Forelimb muscle (tissue), 1 donor: ENCODE results near the gene ABCB6. TPM values are rescaled to one million over a fixed set of nuclear protein-coding genes. Genes with fewer than 3 reads are reported as not detected.

Experiments
- DNase-seq: peaks from one replicate; pipeline ENCODE4 v3.0.0-alpha.2; 2013; ENCODE audit warnings: low read depth
- polyA plus RNA-seq: library from polyadenylated mRNA; unstranded; fragments of 120-200 nt; gene quantifications from one replicate; pipeline ENCODE4 v1.2.1, GENCODE V29; 2013; ENCODE audit not compliant: insufficient read length

ABCB6 gene
- polyA plus RNA-seq, 1 donor = 31.9 TPM

DNA sequence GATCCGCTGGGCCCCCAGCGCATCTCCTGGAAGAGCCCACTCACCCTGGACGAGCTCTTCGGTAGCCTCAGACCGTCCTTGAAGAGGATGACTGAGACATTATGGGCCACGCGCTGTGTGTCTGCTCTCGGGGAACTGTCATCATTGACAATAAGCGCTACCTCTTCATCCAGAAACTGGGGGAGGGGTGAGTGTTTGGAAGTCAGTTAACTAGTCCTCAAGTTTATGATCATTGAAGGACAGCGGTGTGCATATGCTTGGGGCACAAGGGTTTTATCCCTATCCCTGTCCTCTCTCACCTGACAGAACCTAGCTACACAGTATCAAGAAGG is 27.1 kb upstream of the ABCB6 start:
- DNase-seq = no peak

DNA sequence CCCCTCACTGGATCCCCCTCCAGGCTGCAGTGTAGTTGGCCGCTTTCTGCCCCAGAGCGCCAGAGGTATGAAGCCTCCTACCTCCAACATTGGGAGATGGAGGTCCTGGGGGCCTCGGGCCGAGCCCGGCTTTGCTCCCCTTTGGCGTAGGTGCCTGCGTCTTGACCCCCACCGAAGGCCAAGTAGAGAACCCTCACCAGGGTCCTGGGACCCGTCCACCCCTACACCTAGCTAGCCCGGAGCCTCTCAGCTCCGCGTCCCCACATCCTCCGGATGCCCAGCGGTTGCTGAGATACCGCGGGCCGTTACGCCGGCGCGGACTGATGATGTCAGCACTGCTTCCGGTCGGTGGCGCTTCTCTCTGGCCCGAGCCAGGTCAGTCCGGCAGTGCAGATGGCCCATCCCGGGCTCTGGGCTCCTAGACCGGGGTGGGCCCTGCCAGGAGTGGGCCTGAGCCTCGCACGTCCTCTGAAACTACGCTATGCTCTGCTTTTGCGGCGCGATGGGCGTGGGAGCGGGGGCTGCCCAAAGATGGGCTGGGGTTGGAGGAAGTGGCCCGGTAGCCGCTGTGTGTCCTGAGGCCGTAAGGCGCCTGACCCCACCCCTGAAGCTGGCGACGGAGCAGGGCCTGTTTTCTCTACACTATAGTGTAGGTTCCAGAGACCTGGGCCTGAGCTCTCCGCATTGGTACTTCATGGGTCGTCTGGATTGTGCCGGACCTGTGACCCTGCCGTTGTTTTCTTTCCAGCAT is 26.6 kb upstream of the ABCB6 start, which contains the start of the genes GLB1L and STK16:
TSS of gene GLB1L (minus strand) at position 297 of the 751 bp plus-strand sequence. CDS start 1,871 bp downstream, outside the sequence.
TSS of gene STK16 (plus strand) at position 332 of the 751 bp plus-strand sequence. CDS start 521 bp downstream, outside the sequence.
- DNase-seq = peak; percentile 77

DNA sequence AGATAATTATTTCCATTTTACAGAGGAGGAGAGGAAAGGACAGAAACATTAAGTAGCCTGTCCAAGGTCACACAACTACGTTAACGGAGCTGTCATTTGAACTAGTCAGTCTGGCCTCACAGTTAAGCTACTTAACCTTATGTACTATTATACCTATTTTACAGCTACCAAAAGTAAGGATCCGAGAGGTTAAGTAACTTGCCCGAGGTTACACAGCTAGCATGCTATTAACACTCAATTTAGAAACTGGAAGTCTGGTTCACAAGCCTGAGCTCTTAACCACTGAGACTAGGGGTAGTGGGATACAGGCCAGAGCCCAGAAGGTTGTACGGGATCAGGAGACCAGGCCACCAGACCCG is 26.0 kb upstream of the ABCB6 start:
- no peak for DNase-seq

DNA sequence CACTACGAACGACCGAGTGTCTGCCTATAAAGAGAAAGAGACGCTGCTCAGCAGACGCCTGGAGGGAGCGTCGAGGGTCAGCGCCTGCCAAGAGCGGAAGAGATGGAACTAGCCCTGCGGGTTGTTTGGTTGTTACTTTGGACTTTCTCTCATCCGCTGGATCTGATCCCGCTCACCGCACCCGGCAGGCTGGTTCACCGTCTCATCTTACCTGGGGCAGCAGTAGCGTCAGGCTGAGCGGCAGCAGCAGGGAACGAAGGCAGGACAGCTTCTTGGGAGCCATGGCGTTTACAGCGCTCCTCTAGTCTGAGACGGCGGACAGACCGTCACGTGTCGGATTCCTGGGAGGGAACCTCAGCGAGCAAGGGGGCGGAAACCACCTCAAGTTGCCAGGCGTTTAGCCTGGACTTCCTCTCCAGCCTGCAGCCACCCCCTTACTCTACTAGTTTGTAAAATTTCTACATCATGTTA is 24.6 kb upstream of the ABCB6 start:
- DNase-seq = no peak

DNA sequence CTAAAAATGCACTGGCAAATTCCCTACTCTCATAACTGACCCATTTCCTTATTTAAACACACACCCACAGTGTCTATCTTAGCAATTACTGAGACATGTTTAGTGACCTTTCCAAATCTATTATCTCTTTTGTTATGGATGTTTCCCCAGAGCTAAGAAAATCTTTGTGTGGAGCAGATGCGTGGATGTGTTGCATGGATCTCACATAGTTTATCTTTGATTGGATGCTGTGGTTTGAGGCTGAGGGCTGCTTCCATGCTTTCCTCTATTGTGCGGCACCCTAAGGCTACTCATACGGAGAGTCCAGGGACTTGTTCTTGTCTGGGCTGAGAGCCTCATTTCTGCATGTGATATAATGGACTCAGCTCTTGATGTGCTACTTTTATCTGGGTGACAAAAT is 15.6 kb upstream of the ABCB6 start:
- no peak for DNase-seq

DNA sequence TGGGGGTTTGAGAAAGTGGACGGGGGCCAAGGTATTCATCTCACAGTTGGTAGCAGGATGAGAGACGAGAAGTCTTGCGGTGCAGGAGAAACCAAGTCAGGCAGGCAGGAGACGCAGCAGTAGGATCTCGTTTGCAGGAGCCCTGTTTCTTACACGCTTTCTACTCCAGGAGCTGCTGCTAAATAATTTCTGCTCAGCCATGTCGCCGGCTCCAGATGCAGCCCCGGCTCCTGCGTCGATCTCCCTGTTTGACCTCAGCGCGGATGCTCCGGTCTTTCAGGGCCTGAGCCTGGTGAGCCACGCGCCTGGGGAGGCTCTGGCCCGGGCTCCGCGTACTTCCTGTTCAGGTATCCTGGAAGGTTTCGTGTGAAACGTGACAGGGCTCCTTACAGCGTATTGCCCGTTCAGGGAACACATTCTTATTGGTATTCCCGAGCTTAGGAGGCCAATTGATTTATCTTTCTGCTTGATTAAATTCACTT is 11.3 kb upstream of the ABCB6 start:
- no peak for DNase-seq

DNA sequence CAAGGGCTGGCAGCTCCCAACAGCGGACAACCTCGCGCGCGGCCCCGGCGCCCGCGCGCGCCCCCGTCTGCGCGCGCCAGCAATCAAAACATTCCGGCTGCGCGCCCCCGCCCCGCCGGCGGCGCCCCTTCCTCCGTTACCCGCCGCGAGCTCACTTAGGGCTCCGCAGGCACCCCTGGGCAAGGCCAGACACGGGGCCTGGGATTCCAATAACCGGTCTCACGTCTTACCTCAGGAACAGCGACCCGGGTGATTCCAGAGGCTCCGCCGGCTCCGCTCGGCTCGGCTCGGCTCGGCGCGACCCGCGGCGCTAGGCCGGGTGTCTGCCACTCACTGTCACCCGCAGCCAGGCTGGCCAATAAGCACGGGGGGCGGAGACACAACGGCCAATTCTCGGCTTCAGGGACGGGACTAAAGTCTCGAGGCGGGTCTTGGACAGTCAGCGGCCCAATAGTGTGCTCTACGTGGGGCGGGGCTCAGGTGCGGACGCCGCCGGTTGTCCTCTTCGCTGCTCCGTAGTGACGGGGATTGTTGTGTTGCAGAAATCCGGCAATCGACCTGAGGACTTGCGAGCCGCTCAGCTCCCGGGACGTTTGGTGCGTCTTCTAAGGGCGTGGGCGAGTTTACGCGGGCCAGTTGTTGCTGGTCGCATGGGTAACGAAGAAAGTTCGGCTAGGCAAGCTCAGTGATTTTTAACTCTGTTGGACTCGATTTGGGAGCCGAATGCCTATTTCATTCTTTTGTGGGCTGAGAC is 10.7 kb upstream of the ABCB6 start, which contains the start of the genes ANKZF1 and ATG9A:
TSS of gene ANKZF1 (plus strand) at position 502 of the 754 bp plus-strand sequence. CDS start 452 bp downstream, outside the sequence.
TSS of gene ATG9A (minus strand) at position 332 of the 754 bp plus-strand sequence. CDS start 1,612 bp downstream, outside the sequence.
- DNase-seq = peak; percentile 94

DNA sequence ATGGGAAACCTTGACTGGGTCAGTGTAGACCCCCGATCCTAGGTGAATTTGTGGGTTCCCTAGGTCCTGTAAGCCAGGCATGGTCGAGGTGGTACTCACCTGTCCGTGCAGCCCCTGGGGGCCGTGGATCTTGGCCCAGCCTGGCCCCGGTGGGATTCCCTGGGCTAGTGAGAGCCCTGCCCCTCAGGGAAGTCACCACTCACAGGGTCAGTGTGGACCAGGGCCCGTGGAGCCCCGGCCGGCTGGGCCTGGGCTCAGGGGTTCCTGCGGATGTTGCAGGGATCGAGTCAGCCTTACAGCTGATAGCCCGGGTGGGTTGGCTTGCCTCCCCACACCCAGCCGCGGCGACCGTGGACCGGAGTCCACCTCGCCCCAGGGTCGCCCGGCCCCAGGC is 10.2 kb upstream of the ABCB6 start:
- DNase-seq = no peak

DNA sequence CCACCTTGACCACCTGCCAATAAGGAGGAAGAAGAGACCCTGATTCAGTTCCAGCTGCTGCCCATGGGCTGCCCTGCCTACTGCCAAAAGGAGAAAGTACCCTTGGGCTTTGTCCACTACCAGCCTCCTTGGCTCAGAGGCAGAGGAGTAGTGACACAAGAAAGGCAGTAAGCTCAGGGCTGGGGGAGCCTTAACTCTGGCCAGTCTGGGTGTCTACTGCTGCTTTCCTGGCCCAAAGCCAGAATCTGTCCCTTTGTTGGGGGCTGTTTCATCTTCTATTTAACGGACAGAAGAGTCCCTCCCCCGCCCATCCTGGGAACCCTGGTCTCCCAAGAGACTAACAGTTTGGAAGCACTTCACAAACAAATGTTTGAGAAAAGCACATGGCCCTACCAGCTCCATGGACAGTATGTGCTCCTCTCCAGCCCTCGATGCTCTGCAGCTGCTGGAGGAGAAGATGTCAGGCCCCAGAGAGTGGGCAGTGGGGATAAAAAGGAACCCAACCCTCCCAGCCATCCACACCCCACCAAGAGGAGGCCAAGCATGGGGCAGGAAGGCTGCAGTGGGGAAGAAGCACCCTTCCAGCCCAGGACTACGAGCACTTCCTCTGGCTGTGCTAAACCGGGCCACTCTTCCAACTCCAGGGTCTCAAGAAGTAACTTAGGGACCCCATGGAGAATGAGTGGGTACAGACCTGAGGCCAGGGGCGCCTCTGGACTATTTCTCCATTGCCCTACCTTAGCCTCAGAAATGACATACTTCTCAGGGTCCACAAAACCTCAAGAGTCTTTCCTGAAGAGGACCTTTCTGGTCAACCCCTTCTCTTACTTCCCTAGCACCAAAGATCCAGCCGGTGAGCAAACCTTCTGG is 9.5 kb upstream of the ABCB6 start:
- no peak for DNase-seq

DNA sequence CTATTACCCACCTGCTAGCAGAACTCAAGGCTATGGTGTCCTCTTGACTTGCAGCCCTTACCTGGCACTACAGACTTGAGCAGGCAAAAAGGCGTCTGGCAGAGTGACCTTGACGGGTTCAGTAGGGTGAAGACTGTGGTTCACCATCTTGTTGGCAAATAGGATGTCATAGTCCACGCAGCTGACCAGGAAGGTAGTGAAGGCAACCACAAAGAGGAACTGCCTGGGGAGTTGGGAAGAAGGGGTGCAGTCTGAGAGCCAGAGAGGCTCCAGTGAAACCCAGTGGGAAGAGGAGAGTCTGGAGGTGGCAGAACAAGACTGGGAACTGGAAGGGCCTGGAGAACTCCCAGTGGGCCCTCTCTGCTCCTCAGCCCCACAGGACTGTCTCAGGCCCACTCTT is 6.6 kb upstream of the ABCB6 start:
- DNase-seq = no peak

DNA sequence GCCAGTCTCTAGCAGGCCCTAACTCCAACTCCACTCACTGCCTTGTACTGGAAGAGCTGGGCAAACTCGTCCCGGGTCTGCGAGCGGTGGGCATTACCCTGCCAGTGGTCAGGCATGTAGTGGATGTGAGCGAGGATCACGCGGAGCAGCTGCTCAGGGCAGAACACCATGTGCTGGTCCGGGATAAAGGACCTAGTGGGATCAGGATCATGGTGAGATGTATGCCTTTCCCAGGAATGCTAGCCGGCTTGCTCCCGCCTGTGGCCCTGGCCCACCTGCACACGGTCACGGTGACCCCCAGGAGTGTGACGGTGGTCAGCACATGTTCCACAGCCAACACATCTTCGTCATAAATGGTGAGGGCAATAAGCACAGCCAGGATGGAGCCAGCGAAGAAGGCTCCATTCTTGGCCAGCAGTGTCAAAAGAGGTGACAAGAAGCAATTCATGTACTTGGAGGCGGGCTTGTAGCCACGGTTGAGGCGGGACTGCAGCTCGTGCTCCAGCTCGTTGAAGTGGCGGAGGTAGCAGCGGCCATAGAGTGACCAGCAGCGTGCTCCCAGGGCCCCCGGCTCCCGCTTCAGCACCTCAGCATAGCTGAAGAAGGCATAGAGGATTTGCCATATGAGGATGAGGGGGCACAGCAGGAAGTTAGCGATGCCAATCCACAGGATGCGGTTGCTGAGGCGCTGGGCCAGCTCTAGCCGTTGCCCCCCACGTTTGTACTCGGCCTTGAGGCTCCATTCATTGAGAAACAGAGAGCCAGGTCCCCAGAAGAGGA is 5.3 kb upstream of the ABCB6 start:
- DNase-seq = no peak

DNA sequence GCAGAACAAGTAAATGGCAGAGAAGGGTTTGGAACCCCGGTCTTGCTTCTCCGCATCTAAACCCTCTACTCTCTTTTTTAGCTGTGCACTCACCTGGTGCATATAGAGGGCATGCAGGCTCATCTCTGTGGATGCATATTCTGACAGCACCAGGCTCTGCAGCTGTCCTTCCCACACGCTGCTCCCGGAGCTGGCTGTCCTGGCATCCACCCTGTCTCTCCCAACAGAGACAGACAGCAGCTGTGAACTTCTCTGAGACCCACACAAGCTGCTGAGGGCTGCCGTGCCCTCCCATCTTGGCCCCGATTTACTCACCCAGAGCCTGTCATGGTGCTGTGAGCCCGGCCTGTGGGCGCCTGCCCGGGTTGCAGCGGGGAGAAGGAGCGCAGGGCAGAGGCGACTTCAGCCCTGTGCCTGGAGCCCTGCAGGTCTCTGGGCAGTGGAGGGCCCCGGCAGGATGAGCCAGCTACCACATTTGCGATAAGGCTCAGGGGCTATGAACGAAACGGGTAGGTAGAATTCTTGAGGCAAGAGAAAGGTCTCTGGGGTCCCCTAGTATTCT is 3.3 kb upstream of the ABCB6 start:
- DNase-seq = no peak

DNA sequence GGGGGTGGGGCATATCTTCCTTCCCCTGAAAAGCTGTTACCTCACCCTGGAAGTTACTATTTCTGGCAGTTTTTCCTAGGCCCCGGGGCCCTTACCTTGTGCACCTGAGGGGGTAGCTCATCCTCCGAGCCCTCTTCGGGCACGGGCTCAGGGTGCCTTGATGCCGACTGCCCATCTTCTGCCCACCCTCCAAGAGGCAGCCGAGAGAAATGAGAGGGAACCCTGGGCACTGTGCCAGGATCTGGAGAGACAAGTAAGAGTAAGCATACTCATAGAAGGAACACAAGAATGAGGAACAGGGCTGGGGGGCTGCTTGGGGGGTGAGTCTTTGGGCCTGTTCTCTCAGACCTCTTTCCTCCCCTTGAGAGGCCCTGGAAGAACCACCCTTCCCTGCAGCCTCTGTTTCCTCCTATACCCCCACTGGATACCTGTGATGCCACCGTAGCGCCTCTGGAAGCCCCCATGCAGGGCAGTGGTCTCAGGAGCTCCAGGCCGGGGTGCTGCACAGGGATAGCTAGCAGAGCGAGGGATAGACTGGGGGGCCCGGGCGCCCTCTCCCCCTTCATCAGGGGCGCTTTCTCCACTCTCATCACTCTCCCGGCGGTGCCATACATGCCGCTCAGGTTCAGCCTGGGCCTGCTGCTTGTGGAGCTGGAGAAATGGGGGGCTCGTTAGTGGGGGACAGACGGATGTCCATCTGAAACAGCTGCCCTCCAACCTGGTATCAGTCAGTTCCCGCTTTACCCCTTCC is 2.1 kb upstream of the ABCB6 start:
- DNase-seq = no peak

DNA sequence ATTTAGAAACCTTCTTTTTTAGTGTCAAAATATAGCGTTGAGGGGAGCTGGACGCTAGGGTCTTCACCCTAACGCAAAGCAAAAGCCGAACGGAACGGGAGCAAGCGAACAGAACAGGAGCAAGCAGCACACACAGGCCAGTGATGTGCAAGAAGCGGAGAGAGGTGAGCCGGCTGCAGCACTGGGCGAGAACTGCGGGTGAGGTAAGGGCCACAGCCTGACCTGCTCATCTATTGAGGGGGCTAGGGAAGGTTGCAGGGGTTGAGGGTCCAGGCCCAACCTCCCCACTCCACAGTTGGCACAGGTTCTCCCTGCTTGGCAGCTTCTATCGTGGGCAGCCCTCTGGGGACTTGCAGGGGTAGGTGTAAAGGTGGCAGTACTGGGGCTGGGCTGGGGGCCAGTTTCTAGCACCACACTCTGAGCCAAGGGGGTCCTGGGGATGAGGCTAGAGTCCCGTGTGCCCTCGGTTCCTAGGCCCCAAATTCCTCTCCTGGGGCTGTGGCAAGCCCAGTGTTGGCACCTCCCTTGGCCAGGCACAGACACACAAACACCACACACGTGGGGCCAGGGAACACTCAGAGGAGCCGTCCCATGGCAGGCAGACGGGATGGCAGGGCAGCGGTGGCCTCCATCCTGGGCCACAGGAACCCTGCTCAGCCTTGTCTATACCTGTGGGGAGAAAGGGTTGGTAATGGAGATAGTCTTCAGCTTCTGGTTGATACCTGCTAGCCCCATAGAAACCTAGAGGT is 1.2 kb upstream of the ABCB6 start:
- no peak for DNase-seq

DNA sequence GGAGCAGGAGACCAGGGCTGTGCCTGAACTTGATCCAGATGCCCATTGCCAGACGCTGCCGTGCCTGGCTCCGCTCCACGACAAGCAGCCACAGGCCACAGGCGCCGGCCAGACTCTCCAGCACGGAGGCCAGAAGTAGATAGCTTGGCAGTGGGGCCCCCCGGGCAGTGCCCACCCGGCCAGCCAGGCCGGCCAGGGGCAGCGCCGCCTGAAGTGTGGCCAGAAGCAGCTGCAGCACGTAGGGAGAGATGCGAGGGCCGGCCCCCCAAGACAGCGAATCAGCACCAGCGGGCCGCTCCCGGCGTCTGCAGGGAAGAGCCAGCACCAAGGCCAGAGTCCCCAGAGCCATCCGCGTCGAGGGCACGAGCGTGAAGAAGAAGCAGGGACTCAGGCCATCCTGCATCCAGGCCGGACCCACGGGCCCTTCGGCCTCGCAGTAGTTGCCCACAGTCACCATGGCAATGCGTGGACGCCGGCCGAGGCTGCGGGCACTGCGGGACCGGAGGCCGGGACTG is 484 bp downstream of the ABCB6 start:
- no peak for DNase-seq

DNA sequence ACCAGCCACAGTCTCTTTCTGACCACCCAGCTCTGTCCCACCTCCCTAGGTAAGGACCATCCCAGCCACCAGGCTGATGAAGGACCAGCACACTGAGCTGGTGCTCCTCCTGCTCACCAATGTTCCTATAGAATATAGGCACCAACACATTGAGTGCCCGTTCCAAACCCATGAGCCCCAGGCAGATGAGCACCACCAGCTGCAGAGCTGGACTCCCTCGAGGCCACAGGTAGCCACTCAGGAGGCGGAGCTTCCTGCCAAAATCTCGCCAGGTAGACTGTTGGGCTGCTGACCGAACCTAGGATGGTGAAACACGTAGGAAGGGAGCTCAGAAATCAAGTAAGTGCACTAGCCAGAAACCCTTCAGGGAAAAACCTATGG is 2.2 kb downstream of the ABCB6 start:
- no peak for DNase-seq

DNA sequence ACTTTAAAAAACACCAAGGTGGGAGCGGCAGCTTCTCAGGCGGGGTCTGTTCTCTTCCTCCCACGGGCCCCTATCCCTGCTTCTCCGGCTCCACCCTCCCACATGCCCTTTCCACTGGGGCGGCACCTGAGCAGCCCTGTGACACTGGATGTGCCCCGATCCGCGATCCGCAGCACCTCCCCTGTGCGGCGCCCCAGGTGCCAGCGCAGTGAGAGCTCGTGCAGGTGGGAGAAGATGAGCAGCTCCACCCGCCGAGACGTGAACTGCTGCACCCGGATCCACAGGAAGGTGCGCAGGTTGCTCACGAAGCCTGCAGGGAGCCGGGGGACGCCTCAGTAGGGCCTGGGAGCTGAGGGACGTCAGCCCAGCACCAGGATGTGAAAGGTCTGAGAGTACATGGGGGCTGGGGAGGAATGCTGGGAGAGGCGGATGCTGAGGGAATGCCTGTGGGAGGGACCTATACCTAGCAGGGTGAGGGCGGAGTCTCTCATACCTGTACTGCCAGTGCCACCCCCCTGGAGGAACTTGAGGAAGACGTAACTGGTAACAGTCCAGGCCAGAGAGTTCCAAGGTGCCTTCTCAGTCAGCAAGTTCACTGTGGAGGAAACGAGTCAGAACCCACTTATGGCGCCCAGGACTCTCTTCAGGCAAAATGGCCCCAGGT is 2.8 kb downstream of the ABCB6 start:
- no peak for DNase-seq

DNA sequence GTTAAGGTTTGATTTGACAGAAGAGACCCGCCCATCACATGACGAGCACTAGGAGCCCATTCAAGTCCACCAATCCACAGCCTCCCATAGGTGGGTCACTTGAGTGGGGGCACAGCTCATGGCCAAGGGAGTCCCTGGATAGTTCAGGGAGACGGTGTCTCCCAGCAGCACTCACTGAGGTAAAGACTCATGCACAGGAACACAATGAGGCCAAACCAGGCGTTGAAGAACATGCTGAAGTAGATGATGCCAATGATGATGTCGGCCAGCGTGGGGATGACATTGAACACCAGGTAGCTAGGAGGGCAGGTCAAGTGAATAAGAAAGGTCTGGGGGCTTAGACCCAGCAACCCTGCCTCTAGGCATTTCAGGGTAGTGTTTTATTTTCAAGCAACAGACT is 4.0 kb downstream of the ABCB6 start:
- DNase-seq = no peak
